ENCODE measurements around the gene AMTN. TPM values are rescaled to one million over a fixed set of nuclear protein-coding genes. Genes with fewer than 3 reads are reported as not detected.
"Not testable (repeated sequence)": the region's sequence is repeated elsewhere in the genome, so short reads cannot be mapped to it uniquely, and the experiment has no call there.

Gene AMTN
- total RNA-seq, 4 donors from 2014 or later: 1.2 TPM; not detected in 3

GRCh38 chr4:70533211-70533610 lies 14.8 kb downstream of the AMTN start:
- Histone ChIP-seq H3K27me3 (peaks cover 6% of the 10 kb centered on the region), H3K27ac (no peak overlapping the region), H3K36me3 (no peaks in the 10 kb centered on the region), H3K4me3 (no peak overlapping the region), H3K4me1 (no peaks in the 10 kb centered on the region), H3K9me3 (no peaks in the 10 kb centered on the region)
- no peak for ATAC-seq
- TF ChIP-seq EP300 (IDR thresholded peaks at IDR 0.05) (no peak), POLR2AphosphoS5 (IDR thresholded peaks at IDR 0.05) (no peak), CTCF (IDR thresholded peaks at IDR 0.05) (no peak), POLR2A (IDR thresholded peaks at IDR 0.05) (no peak)
- WGBS, 2 donors (ENCODE audit: low coverage in 1 of 2): 52 to 61% methylated on average over 2 of the region's 2 CpGs

GRCh38 chr4:70533791-70534190 lies 15.4 kb downstream of the AMTN start:
- peaks cover 6% of the 10 kb centered on the region for H3K27me3 ChIP-seq
- H3K27ac ChIP-seq: no peak overlapping the region
- no peak overlapping the region for H3K4me3 ChIP-seq
- H3K4me1 ChIP-seq: no peaks in the 10 kb centered on the region
- no peak for ATAC-seq
- no peak for TF ChIP-seq EP300 (IDR thresholded peaks at IDR 0.05)
- TF ChIP-seq CTCF (IDR thresholded peaks at IDR 0.05): no peak
- no peak for TF ChIP-seq POLR2A (IDR thresholded peaks at IDR 0.05)
- TF ChIP-seq POLR2AphosphoS5 (IDR thresholded peaks at IDR 0.05): no peak
- H3K36me3 ChIP-seq: no peaks in the 10 kb centered on the region
- 89 to 91% methylated on average over 3 of the region's 3 CpGs for WGBS, 2 donors (ENCODE audit: low coverage in 1 of 2)
- H3K9me3 ChIP-seq: no peaks in the 10 kb centered on the region

GRCh38 chr4:70534886-70535285 lies 16.5 kb downstream of the AMTN start:
- not testable (repeated sequence) for H3K27me3 ChIP-seq, H3K9me3 ChIP-seq, H3K36me3 ChIP-seq, ATAC-seq, H3K4me3 ChIP-seq, H3K4me1 ChIP-seq, H3K27ac ChIP-seq
- WGBS, 2 donors (ENCODE audit: low coverage in 1 of 2): 86 to 92% methylated on average over 1 of the region's 3 CpGs

DNA sequence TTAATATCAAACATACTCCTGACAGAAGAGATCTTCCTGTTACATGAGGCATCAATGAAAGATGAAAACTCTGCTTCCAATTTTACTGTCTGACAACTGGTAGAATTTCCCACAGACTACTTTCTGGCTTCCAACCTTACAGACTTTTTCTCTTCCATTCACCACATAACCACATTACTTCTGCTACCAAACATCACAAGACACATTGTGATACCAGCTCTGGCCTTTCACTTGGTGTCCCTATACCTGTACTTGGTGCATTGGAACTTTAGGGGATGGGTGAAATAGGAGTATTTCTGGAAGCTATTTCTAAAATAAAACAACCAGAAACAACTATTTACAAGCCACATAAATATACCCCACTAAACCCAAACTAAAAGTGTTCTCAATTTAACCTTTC lies 20.5 kb downstream of the AMTN start:
- TF ChIP-seq CTCF (IDR thresholded peaks at IDR 0.05) (no peak), POLR2A (IDR thresholded peaks at IDR 0.05) (no peak), POLR2AphosphoS5 (IDR thresholded peaks at IDR 0.05) (no peak), EP300 (IDR thresholded peaks at IDR 0.05) (no peak)
- no peaks in the 10 kb centered on the region for H3K9me3 ChIP-seq
- H3K4me3 ChIP-seq: no peak overlapping the region
- H3K36me3 ChIP-seq: no peaks in the 10 kb centered on the region
- H3K4me1 ChIP-seq: no peaks in the 10 kb centered on the region
- H3K27ac ChIP-seq: no peak overlapping the region
- no peak for ATAC-seq
- H3K27me3 ChIP-seq: no peaks in the 10 kb centered on the region

- H3K4me1 ChIP-seq: no peaks in the 10 kb centered on the region
- H3K36me3 ChIP-seq: no peaks in the 10 kb centered on the region
- ATAC-seq: no peak
- H3K27ac ChIP-seq: no peak overlapping the region
- H3K4me3 ChIP-seq: no peak overlapping the region
- H3K9me3 ChIP-seq: no peaks in the 10 kb centered on the region
- H3K27me3 ChIP-seq: no peaks in the 10 kb centered on the region
- TF ChIP-seq POLR2A (IDR thresholded peaks at IDR 0.05): no peak
- TF ChIP-seq CTCF (IDR thresholded peaks at IDR 0.05): peak in 1 of 4 experiments; percentile 24
Measured at GRCh38 chr4:70544279-70544868, 26.0 kb downstream of the AMTN start.

All from gastroesophageal sphincter (tissue), 4 donors.